ENCODE results near the gene FYCO1. TPM values are rescaled to one million over a fixed set of nuclear protein-coding genes. Genes with fewer than 3 reads are reported as not detected.

The FYCO1 gene
- total and polyA plus RNA-seq, 2 of the 13 experiments (the other 11 are each of a cell fraction or from before 2014, with no cell fraction given): 2.7 to 4.2 TPM

DNA sequence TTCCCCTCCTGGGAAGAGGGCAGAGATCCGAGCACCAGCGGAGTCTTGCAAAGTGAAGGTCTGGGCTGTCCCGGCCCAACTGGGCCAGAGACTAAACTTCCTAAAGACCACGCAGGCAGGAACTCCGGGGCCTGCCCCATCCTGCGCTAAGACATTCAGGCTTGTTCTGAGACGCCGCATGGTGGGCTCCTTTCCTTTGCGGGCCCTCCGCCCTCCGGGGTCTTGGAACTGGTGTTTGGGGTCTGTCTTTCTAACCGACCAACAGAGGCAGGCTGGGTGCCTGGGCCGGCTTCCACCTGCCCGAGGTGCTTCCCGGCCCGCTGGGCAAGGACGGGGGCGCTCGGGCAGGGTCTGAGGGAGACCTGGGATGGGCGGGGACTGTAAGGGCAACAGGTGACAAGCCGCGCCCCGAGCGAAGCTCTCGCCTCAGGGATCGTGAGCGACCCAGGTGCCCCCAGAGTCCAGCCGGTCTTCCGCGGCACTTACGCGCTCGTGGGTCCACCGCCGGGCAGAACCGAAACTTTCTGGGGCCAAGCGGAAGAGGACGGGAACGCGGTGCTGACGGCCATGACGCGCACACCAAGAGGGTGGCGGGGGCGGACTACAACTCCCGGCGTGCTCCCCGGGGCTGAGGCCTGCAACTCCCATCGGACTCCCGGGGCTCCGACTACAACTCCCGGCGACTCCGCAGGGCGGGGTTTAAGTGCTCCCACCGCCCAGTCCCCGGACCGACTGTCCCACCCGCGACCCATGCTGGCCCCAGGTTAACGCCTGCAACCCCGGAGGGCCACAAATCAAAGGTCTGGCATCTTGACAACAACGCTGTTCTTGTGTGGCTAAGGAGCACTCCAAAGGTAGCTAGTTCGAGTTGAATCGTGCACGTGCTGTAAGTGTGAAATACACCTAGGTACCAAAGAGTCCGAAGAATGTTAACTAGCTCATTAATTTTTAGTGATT lies at the start of gene FYCO1 (continued):
- TF ChIP-seq ZNF746 (CRISPR knock-in tag; IDR thresholded peaks at IDR 0.05) (peak; percentile 70; the same call in 1 of the 2 replicates), ZNF343 (CRISPR knock-in tag; IDR thresholded peaks at IDR 0.05) (peak; percentile 70; the same call in 1 of the 2 replicates), U2AF1 (optimal IDR thresholded peaks at IDR 0.05; ENCODE audit: low read depth, low read length) (no peak), ZNF496 (CRISPR knock-in tag; IDR thresholded peaks at IDR 0.05; ENCODE audit: insufficient replicate concordance) (no peak), ZNF382 (CRISPR knock-in tag; IDR thresholded peaks at IDR 0.05; ENCODE audit: borderline replicate concordance) (no peak), NRL (CRISPR knock-in tag; IDR thresholded peaks at IDR 0.05; ENCODE audit: borderline replicate concordance) (no peak), SMAD1 (CRISPR knock-in tag; IDR thresholded peaks at IDR 0.05; ENCODE audit: borderline replicate concordance, low read depth) (no peak), MAFK (conservative IDR thresholded peaks at IDR 0.05 in 1 of 2, IDR thresholded peaks at IDR 0.05 in 1 of 2; ENCODE audit: low read length in 2 of 2) (no peak), GATA4 (IDR thresholded peaks at IDR 0.05; ENCODE audit: borderline replicate concordance, low read depth) (0 out of 2 replicates have a peak, but pooled peaks have one; percentile 23), PTBP1 (IDR thresholded peaks at IDR 0.05; ENCODE audit: low read depth, low read length, poor library complexity, severe bottlenecking) (no peak), GABPA (IDR thresholded peaks at IDR 0.05; ENCODE audit: low read depth, low read length) (peak; percentile 51), GABPA (CRISPR knock-in tag; IDR thresholded peaks at IDR 0.05; ENCODE audit: low read depth) (peak; percentile 77), EEA1 (CRISPR knock-in tag; IDR thresholded peaks at IDR 0.05; ENCODE audit: borderline replicate concordance) (peak; percentile 71; the same call in 1 of the 2 replicates), ZNF30 (CRISPR knock-in tag; IDR thresholded peaks at IDR 0.05) (no peak), FOXO1 (CRISPR knock-in tag; IDR thresholded peaks at IDR 0.05) (peak; percentile 29; the same call in 1 of the 2 replicates), ATF1 (CRISPR knock-in tag; IDR thresholded peaks at IDR 0.05) (no peak), TEF (CRISPR knock-in tag; IDR thresholded peaks at IDR 0.05) (no peak; the same call in 1 of the 2 replicates)
- TF ChIP-seq, protein P1, sequence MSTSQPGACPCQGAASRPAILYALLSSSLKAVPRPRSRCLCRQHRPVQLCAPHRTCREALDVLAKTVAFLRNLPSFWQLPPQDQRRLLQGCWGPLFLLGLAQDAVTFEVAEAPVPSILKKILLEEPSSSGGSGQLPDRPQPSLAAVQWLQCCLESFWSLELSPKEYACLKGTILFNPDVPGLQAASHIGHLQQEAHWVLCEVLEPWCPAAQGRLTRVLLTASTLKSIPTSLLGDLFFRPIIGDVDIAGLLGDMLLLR (CRISPR knock-in tag; IDR thresholded peaks at IDR 0.05): no peak; the same call in 1 of the 2 replicates
- TF ChIP-seq, protein P2, sequence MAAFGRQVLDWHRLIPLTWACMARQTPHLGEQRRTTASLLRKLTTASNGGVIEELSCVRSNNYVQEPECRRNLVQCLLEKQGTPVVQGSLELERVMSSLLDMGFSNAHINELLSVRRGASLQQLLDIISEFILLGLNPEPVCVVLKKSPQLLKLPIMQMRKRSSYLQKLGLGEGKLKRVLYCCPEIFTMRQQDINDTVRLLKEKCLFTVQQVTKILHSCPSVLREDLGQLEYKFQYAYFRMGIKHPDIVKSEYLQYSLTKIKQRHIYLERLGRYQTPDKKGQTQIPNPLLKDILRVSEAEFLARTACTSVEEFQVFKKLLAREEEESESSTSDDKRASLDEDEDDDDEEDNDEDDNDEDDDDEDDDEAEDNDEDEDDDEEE (CRISPR knock-in tag; IDR thresholded peaks at IDR 0.05): no peak
- TF ChIP-seq, protein P3, sequence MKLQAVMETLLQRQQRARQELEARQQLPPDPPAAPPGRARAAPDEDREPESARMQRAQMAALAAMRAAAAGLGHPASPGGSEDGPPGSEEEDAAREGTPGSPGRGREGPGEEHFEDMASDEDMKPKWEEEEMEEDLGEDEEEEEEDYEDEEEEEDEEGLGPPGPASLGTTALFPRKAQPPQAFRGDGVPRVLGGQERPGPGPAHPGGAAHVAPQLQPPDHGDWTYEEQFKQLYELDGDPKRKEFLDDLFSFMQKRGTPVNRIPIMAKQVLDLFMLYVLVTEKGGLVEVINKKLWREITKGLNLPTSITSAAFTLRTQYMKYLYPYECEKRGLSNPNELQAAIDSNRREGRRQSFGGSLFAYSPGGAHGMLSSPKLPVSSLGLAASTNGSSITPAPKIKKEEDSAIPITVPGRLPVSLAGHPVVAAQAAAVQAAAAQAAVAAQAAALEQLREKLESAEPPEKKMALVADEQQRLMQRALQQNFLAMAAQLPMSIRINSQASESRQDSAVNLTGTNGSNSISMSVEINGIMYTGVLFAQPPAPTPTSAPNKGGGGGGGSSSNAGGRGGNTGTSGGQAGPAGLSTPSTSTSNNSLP (IDR thresholded peaks at IDR 0.05; ENCODE audit: low read depth, low read length): no peak
- TF ChIP-seq, protein P4, sequence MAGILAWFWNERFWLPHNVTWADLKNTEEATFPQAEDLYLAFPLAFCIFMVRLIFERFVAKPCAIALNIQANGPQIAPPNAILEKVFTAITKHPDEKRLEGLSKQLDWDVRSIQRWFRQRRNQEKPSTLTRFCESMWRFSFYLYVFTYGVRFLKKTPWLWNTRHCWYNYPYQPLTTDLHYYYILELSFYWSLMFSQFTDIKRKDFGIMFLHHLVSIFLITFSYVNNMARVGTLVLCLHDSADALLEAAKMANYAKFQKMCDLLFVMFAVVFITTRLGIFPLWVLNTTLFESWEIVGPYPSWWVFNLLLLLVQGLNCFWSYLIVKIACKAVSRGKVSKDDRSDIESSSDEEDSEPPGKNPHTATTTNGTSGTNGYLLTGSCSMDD (CRISPR knock-in tag; IDR thresholded peaks at IDR 0.05): no peak

Data from HepG2 (cell line).